GM21360 (cell line): ENCODE measurements around the gene LCLAT1.
"Not testable (repeated sequence)": the region's sequence is repeated elsewhere in the genome, so short reads cannot be mapped to it uniquely, and the experiment has no call there.

Experiments
- ATAC-seq: cut with Tn5 transposase; IDR thresholded peaks from one replicate; pipeline ENCODE4 v1.9.1; 2021; ENCODE audit warnings: mild to moderate bottlenecking, moderate library complexity; ENCODE audit not compliant: unreplicated experiment

LCLAT1 gene

DNA sequence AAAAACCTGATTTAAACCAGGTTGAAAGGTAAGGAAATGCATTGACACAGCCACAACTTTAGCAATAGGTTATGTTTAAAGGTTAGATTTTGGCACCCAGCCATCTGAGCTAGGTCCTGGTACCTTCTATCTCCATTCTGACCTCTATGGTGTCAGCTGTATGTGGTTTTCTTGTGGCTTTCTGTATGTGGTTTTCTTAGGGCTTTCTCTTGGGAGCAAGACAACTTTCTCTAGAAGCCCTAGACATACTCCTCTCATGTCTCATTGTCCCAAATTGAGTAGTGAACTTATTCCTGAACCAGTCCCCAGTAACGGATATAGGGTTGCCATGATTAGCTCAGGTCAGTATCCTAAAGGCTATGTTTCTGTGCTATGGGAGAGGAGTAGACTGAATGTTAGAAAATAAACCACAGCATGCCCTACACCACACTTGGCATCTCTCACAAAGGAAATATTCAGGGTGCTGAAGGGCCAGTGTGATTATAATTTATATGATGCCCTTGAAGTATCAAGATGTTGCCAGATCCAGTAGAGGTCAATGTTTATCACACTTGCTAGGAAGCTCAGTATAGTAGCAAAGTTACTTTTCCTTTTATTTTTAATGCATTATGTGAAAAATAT is 184.1 kb downstream of the LCLAT1 start:
- no peak for ATAC-seq

- no peak for ATAC-seq
Measured at GRCh38 chr2:30633039-30633438, 186.0 kb downstream of the LCLAT1 start.

DNA sequence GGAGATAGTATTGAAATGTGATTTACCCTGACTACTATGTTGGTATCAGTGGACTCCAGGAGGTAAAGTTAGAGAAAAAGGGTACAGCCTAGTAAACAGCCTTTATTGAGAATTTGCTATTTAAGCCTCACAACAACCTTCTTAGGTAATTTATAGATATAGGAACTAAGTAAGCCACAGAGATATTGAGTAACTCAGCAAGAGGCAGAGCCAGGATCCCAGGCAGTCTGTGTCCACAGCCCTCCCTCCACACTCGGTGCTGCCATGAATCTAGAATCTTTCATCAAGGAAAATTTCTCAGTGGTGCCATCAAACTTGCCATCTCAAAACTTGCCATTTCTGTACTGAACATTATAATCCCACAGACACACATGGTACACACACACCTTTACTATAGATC is 189.3 kb downstream of the LCLAT1 start:
- ATAC-seq: no peak

DNA sequence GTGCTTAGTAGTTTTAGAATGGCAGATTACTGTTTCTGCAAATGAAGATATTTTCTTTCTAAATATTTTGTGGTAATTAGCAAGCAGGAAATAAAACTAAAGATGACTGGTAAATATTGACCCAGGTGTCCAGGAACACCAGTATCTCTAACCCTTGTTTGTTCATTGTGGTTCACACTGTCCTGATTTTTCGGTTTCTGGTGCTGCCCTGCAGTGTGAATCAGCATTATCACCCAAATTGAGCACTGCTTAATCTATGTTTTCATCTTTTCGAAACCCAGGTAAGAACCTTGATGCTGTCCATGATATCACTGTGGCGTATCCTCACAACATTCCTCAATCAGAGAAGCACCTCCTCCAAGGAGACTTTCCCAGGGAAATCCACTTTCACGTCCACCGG is 192.8 kb downstream of the LCLAT1 start:
- ATAC-seq: no peak

DNA sequence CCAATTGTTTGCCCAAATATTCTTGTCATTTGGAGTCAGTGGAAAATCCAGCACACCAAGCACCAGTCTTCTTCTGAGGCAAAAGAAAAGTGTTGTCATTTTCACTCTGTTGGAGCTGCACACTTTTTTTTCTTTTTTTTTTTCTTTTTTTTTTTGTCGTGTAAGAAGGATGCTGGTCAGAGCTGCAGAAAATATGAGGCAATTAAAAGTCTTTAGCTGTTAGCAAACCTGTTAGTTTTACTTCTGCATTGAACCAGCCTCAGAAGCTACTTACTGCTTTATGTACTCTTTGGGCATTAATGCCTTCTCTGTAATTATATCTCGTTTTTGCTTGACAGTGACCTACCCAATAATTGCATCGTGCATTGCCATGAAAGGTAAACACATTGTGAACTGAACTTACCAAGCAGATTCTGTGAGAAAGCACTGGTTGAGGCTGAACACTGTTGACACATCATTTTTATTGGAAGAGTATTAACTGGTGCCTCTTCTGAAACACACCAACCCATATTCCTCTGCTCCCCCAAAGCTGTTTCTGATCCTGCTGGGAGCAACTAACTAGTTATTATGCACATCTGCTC is 194.8 kb downstream of the LCLAT1 start:
- ATAC-seq: no peak

GRCh38 chr2:30643013-30643412 is 196.0 kb downstream of the LCLAT1 start:
- not testable (repeated sequence) for ATAC-seq

- ATAC-seq: no peak
Measured at GRCh38 chr2:30643674-30644073, 196.6 kb downstream of the LCLAT1 start.

DNA sequence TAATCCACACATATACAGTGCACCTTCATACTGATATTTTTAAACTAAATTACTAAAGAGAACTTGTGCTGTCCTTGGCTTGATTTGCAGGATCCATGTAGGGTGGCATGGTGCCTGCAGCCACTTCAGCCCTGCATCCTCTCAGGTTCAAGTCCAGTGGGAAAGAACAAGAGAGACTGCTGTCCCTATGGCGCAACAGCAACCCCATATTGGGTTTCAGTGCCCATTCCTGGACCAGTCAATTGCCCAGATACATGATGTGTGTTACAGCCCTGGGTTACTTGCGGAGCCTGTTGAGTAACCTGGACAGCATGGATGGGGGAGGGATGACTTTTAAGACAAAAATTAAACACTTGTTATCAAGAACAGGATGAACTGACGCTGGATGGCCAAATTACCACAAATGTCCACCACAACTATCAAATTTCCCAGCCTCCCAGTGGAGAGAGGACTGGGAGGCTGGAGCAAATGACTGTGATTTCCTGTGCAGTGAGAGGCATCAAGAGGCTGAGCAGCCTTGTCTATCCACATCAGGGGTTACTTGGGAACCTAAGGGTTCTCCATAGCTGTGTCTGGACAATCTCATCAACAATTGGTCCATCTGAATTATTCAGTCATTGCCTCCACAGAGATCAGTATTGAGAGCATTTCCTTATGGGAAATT is 198.2 kb downstream of the LCLAT1 start:
- ATAC-seq: no peak

GRCh38 chr2:30645745-30646119 is 198.7 kb downstream of the LCLAT1 start:
- no peak for ATAC-seq

DNA sequence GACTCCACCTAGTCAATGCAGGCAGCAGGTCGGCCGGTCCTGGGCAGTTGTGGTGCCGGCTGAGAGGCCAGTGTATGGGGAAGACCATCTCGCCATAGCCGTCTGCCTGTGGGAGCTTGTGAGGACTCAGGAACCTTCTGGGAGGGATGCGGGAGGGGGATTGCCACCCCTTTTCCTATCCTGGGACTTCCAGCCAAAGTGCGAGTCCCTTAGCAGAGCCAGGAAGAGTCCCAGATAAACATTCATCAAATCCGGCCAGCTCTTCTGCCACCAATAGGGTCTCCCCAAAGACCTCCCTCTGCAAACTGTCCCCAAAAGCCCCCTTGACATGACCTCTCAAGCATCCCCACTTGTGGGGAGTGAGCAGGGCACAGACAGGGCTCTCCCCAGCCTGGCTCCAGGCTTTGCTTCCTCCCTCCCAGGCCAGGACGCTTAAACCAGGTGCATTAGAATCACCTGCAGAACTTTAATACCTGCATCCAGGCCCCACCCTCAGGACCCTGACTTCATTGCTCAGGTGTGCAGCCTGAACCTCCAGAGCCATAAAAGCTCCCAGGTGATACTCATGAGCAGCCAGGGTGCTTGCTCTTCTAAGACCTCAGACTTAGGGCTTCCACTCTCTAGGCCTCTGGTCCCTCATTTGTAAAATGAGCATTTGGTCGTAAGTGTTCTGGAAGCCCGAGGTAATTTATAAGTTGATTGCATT is 200.9 kb downstream of the LCLAT1 start:
- no peak for ATAC-seq

DNA sequence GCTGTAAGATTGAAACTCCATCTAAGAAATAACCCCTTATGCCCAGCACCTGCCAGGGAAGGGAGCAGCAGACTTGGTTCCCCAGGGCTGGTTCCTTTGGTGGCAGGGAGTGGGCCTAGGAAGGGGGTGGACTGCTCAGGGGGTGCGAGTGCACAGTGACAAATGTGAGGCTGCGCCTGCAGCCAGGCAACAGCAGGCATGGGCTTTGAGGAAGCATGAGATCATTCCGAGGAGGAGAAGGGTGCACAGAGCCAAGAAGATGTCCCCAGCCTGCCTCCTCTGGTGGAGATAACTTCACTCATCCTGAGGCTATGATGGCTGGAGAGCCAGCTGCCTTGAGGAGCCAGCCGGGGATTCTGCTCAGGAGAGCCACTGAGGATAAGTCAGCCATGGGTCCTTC is 202.2 kb downstream of the LCLAT1 start:
- ATAC-seq: no peak

DNA sequence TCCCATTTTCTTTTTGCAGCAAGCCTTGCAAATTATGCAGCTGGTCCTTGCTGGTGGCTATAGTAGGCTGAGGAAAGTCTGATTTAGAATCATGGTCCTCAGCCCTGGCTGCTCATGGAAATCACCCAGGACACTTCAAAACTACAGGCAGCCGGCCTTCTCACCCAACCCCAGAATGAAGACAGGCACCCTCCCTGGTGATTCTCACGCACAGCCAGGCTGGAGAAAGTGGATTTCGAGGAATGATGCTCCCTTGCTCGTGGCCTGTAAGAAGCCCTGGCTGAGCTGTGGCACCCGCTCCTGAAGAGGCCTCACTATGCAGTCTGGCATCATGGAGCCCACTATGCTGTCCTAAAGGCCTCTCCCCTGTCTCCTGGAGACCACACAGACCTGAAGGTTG is 202.8 kb downstream of the LCLAT1 start:
- no peak for ATAC-seq

- no peak for ATAC-seq
Measured at GRCh38 chr2:30652271-30652915, 205.3 kb downstream of the LCLAT1 start.

GRCh38 chr2:30653847-30654246 is 206.8 kb downstream of the LCLAT1 start:
- ATAC-seq: no peak

- no peak for ATAC-seq
Measured at GRCh38 chr2:30654404-30654803, 207.4 kb downstream of the LCLAT1 start.

- no peak for ATAC-seq
Measured at GRCh38 chr2:30655211-30655610, 208.2 kb downstream of the LCLAT1 start.

- ATAC-seq: no peak
Measured at GRCh38 chr2:30655660-30656059, 208.6 kb downstream of the LCLAT1 start.

GRCh38 chr2:30656079-30656478 is 209.0 kb downstream of the LCLAT1 start:
- ATAC-seq: no peak

GRCh38 chr2:30661173-30662107 is 214.4 kb downstream of the LCLAT1 start:
- ATAC-seq: no peak
